GM18505 (cell line): ENCODE data around the gene KCNAB2.
"Not testable (repeated sequence)": the region's sequence is repeated elsewhere in the genome, so short reads cannot be mapped to it uniquely, and the experiment has no call there.

Source experiments
- ATAC-seq: cut with Tn5 transposase; IDR thresholded peaks from one replicate; pipeline ENCODE4 v1.9.1; 2021; ENCODE audit not compliant: unreplicated experiment
- POLR2A ChIP-seq: IDR thresholded peaks from 4 replicates; pipeline ENCODE4 v1.6.1; 2011; ENCODE audit warnings: borderline replicate concordance; ENCODE audit not compliant: insufficient read depth, insufficient read length; ENCODE audit errors: extremely low read depth

KCNAB2 gene

GRCh38 chr1:6062670-6063069 is 17.0 kb downstream of the KCNAB2 start:
- no peak for ATAC-seq
- no peak for TF ChIP-seq POLR2A

- not testable (repeated sequence) for ATAC-seq
Measured at GRCh38 chr1:6063532-6064053, 17.9 kb downstream of the KCNAB2 start.

- no peak for ATAC-seq
- no peak for TF ChIP-seq POLR2A
Measured at GRCh38 chr1:6065093-6065858, 19.6 kb downstream of the KCNAB2 start.

- no peak for TF ChIP-seq POLR2A
- ATAC-seq: no peak
Measured at GRCh38 chr1:6066680-6067079, 21.0 kb downstream of the KCNAB2 start.

- no peak for TF ChIP-seq POLR2A
- no peak for ATAC-seq
Measured at GRCh38 chr1:6068073-6068472, 22.4 kb downstream of the KCNAB2 start.

- no peak for TF ChIP-seq POLR2A
- ATAC-seq: no peak
Measured at GRCh38 chr1:6068932-6069331, 23.2 kb downstream of the KCNAB2 start.

DNA sequence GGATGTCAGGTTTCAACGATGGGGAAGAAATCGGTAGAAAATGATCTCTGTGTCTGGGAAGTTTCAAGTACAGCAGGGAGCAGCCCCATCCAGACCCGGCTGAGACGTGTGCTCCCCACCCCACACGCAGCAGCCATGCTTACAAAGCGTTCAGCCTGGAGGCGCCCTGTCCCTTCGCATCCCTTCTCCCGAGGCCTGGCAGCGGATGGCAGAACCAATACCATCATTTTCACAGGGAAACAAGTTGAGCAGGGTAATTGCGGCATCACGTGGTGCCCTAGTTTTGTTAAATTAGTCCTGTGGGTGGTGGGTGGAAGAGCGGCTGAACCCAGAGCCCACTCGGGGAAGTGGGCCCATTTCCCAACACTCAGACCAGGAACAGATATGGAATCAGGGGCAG is 23.9 kb downstream of the KCNAB2 start:
- TF ChIP-seq POLR2A: no peak
- no peak for ATAC-seq

GRCh38 chr1:6070450-6070974 is 24.8 kb downstream of the KCNAB2 start:
- TF ChIP-seq POLR2A: no peak
- ATAC-seq: no peak

- no peak for ATAC-seq
- TF ChIP-seq POLR2A: no peak
Measured at GRCh38 chr1:6071219-6071618, 25.5 kb downstream of the KCNAB2 start.

- TF ChIP-seq POLR2A: no peak
- no peak for ATAC-seq
Measured at GRCh38 chr1:6072774-6073479, 27.2 kb downstream of the KCNAB2 start.

DNA sequence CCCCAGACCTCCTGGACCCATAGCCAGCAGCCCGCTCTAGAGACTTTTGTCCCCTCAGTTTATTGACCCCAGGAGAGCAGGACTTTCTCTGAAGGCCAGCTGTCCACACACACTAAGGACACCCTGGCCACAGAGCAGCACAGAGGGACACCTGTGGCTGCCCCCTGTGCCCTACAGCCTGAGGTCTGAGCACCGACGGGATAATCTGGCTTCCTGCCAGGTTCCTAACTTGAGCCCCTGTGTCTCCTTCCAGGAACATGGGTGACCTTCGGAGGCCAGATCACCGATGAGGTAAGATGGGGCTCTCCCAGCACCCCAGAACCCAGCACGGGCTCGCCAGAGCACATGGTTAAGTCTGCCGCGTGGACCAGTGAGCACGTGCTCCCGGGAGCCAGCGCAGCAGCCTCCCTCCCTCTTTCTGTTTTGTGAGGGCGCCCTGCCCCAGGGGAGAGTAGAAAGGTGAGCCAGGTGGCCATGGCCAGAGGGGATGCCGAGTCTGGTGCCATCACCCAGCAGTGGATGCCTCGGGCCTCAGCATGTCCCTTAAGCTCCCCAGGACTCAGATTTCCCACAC is 27.9 kb downstream of the KCNAB2 start:
- TF ChIP-seq POLR2A: no peak
- no peak for ATAC-seq

DNA sequence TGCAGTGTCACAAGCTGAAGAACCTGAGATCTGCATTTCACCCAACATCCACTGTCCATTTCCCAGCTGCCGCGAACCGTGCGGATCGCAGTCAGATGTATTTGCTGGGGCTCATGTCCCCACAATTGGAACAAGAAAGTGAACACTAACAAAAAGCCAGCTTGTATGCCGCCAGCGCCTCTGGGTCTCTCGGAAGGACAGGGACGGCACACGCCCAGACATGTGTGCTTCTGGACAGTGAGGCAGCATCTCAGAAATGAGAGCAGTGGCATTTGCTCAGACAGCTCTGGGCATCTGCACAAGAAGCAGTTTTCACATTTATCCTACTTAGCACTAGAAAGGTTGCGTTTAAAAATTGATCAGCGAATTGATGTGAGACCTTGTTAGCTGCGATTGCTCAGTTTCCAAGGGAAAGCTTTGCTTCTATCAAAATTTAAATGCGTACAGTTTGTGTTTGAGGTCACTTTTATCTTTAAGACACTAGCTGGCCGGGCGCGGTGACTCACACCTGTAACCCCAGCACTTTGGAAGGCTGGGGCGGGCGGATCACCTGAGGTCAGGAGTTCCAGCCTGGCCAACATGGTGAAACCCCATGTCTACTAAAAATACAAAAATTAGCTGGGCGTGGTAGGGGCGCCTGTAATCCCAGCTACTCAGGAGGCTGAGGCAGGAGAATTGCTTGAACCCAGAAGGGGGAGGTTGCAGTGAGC is 28.7 kb downstream of the KCNAB2 start:
- no peak for TF ChIP-seq POLR2A
- ATAC-seq: no peak

- no peak for ATAC-seq
- TF ChIP-seq POLR2A: no peak
Measured at GRCh38 chr1:6075748-6076147, 30.1 kb downstream of the KCNAB2 start.

DNA sequence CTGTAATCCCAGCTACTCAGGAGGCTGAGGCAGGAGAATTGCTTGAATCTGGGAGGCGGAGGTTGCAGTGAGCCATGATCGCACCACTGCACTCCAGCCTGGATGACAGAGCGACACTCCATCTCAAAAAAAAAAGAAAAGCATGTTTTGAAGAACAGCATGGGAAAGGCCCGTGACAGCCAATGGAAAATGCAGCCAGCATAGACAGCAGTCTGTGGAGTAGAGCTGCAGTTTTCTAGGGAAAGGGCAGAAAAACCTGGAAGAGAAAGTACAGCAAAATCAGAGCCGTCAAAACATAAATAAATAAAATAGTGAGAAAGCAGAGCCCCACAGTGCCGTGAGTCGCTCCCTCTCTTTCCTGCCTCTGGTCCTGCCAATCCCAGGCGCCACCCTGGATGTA is 31.4 kb downstream of the KCNAB2 start:
- ATAC-seq: not testable (repeated sequence)
